ENCODE results near the gene RASGRF2.
"Not testable (repeated sequence)": the region's sequence is repeated elsewhere in the genome, so short reads cannot be mapped to it uniquely, and the experiment has no call there.

RASGRF2 gene

DNA sequence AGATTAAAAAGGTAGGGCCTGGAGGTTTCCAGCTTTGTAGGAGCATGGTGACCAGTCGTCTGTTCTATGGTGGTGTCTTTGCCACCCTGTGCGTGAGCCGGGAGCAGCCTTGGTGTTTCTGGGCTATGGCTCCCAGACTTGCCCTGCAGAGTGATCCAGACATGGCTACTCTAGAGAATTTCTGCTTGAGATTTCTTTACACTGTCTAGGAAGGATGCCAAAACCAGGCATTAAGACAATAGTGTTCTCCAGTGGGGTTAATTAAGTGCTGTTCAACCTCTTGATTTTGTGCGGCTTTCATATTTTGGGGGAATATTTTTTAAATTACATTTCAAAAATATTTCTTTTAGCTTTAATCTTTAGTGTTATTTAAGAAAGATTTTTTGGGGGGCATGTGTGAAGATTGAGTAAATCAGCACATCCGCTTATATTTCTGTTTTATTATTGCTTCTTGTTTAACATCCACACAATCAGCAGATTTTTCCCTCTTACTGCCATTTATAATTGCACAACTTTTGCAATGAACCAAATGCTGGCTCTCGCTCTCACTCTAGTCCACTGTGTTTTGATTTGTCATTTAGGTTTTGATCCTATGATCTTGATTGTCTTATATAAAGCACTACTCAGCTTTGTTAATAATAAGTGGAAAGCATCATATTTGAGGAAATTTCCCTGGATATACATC lies 110.5 kb downstream of the RASGRF2 start:
- no peak for DNase-seq

DNA sequence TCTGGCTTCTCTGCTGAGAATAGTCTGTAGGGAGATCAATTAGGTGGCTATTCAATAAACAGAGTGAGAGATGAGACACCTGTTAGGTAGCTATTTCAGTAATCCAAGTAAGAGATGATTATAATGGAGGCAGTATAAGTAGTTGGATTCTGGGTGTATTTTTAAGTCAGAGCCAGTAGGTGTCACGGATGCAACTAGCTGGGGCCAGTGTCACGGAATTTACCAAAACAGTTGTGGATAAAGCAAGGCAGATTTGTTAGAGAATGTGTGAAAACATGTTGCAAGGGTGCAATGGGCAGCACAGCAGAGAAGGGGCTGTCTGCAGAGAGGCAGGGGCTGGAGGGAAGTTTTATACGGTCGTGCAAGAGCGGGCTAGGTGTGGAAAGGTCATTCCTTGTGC lies 114.9 kb downstream of the RASGRF2 start:
- DNase-seq: no peak

DNA sequence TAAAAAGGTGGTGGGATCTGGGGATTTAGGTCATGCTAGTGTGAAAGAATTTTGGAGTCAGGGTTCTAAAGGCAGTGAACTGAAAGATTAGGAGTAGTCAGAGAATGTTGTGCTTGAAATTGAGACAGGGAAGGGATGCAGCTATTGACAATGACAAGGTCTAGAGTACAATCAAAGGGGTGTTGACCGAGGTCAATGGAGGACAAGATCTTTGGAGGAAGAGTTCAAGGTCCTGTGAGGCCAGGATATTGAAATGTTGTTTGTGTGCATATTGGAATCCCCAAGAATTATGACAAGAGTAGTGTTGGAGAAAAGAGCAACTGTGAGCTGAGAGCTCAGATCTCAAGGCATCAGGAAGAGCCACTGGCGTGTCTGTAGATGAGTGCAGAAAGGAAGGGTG lies 116.9 kb downstream of the RASGRF2 start:
- no peak for DNase-seq

DNA sequence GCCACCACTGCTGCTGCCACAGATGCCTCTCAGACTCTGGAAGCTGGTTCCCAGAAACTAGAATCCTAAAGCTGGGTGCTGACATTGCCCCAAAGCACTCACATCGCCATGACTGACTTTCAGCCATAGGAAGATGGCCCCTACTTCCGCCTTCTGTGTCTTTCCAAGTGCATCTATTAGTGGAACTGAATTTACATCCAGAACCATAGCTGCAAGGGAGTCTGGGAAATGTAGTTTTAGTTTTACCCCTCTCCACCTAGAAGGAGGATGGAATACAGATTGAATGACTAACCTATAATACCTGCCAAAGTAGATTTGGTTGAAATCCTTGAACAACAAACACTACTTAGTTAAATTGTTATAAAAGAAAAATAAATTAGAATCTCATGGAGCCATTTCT lies 118.8 kb downstream of the RASGRF2 start:
- DNase-seq: no peak

DNA sequence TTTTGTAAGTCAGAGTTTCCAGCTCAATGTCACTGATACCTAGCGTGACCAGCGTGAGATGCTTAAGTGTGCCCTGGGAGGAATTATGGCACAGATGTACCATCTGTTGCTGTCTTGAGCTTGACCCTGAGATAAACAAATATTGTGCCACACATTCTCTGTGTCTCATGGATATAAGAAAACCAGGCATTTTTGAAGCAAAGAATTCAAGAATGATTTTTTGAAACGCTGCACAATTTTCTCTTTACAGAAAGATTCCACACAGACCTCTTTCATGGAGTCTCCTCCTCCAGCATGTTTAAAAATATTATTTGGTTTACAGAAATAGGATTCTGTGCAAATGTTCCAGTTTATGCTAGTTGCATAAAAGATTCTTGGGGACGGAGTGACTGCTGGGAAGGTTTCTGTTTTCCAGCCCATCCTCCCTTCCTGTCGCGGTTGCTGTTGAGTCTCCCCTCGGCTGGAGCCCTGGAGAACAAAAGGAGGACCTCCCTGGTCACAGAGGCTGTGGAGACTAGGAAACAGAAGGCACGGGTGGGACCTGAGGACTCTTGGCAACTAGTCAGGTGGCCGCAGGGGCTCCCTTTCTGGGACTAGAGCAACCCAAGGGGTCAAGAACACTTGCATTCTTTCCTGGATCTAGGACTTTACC lies 120.8 kb downstream of the RASGRF2 start:
- peak in 25 of 58 donors; percentile 6 to 67 (median 31) for DNase-seq

DNA sequence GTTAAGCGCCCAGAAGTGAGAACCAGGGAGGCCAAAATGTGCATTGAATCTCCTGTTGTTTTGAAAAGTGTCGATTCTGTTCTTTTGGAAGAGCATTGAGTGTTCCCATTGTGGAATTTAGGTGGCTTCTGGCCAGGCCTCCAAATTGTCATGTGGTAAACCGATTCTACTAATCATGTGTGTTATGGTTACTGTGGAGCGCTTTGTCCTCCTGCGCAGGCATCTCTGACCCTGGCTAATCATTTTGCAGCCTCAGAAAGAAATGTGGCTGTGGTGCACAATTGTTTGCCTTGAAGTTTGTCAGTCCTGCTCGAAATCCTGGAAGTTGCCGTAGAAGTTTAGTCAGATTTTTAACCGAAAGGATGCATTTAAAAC lies 121.3 kb downstream of the RASGRF2 start:
- DNase-seq: peak in 28 of 58 donors; percentile 3 to 77 (median 40)

DNA sequence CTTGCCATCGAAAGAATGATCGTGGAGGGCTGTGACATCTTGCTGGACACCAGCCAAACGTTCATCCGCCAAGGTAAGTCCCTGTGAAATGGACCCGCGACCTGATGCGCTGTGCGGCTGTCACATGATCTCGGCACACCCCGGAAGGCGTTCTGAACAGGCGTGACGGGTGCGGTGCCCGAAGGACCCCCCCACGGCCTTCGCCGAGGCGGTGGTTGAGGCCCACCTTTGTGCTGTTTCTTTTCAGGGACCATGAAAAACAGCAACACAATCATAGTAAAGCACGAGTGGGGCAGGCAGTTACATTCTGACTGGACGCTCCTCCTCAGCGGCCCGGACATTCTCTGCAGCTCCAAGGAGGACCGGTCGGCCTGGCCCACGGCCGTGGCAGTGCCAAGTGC lies 126.7 kb downstream of the RASGRF2 start:
- no peak for DNase-seq

DNA sequence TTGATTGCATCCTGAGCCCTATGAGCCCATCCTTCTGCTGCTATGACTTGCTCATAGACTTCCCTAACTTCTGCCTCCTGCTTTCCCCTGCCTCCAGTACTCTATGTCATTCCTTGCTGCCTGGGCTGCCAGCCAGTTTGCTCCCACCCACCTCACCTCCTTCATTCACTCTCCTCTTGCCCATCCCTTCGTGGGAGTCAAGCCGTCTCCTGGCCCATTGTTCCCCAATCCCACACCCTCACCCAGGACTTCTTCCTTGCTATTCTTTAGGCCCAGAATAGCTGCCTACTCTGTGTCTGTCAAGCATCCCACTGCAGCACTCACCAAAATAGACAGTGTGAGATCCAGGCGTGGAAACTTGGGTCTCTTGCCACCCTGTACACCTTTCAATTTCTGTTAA lies 131.0 kb downstream of the RASGRF2 start:
- peak in 1 of 58 donors; percentile 12 for DNase-seq

DNA sequence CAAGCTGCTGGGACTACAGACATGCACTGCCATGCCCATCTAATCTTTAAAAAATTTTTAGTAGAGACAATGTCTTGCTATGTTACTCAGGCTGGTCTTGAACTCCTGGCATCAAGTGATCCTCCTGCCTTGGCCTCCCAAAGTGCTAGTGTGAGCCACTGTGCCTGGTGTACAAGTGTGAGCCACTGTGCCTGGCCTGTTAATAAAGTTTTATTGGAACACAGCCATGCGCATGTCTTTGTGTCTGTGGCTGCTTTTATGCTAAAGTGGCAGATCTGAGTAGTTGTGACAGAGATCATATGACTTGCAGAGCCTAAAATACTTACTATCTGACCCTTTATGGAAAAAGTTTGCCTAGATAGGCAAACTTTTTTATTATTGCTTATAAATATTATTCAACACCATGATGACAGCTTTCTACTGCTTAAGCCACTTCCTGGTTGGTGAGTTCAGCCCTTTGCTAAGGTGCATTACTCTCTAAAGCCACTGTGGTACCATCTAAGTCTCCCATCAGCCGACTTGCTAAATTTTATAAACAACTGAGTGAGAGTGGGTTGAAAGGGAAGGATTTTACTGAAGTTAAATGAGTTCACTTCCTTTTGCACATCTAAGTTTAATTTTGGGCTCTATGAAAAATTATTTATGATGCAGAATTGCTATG lies 133.5 kb downstream of the RASGRF2 start:
- no peak for DNase-seq

DNA sequence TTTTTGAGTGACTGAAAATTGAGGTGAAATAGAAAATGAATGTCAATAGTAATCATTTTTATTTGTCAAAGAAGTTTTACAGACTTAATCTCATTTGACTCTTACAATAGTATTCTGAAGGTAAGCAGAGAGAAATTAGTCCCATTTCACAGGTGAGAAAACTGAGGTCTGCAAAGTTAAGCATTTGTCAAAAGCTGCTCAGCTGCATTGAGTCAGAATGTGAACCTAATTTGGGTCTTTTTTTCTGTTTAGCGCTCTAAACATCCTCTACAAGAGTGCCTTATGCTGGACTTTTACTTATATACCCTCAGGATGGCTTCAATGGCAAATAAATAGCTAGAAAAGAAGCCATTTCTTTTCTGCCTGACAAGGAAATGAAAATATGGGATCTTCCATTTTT lies 135.7 kb downstream of the RASGRF2 start:
- DNase-seq: no peak

DNA sequence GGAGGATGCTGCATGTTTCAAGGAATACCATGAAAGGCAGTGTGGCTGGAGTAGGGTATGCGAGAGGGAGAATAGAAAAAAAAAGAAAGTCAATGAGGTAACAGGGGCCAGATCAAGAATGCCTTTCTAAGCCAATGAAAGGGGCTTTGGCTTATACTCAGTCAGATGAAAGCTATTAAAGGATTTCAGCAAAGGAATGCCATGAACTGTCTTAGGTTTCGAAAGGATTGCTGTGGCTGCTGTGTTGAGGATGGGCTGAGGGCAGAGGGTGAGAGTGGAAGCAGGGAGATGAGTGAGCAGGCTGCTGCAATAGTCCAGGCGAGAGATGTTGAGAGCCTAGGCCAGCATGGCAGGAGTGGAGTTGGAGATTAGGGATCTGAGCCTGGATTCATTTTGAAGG lies 137.6 kb downstream of the RASGRF2 start:
- DNase-seq: no peak

DNA sequence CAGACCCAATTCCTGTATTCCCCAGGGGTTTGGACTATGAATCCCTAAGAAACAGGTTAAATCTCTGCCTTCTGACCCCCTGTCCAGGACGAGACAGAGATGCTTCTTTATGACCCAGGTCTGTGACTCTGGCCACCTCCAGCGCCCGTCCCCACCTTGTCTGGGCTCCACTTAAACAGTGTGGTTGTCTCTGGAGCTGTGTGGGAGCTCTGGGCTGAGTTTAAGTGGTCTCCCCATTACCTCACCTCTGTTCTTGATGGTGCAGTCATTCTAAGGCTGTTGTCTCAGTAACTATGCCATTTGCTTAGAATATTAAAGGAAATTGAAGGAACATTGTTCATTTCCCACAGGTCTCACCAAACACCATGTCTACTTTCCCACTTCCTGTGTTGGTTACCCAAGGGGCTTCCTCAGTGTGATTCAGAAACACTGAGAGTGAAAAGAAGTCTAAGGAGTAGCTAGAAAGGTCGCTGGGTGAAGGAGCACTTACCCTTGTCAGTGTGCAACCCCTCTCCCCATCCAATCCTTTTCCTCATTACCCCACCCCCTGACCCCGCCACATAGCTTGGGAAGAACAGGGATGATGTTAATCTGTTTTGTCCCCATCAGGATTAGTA lies 145.2 kb downstream of the RASGRF2 start:
- no peak for DNase-seq

DNA sequence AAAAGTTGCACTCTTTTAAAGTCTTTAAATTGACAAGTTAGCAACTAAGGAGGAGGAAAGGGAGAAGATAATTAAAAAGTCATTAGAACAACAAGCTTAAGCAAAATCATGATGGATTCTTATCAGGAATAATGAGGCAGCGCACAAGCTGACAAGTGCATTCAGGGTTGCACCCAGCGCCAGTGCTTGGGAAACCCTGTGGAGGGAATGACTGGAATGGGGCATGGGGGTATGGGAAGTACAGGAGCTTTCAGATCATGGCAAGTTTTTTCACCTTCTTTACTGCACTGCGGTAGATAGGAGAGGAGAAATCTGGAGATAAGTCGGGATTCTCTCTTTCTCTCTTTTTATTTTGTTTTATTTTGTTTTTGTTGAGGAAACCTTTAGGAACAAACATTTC lies 155.1 kb downstream of the RASGRF2 start:
- no peak for DNase-seq

DNA sequence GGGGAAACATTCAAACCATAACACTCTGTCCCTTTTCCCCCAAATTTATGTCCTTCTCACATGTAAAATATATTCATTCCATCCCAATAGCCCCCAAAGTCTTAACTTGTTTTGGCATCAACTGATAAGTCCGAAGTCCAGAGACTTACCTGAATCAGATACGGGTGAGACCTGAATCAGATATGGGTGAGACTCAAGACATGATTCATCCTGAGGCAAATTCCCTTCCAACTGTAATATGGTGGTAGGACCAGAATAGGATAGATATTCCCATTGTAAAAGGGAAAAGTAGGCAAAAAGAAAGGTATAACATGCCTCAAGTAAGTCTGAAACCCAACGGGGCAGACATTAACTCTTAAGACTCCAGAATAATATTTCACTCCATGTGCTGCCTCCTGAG lies 157.4 kb downstream of the RASGRF2 start:
- no peak for DNase-seq

DNA sequence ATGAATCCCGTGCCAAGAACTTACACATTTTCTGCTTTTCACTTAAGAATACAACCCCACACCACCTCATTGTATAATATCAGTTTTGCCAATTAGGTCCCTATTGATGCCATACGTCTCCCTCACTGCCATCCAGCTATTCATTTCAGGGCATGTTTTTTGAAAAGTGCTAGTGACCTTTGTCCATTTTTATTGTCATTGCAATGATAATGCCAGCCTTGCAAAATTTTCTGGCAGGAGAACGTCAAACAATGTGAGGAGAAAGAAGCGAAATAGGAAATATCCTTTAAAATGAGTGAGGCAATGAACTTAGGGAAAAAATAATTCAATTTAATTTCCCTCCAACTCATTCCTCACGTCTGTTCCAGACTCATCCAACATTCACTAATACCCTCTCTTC lies 161.1 kb downstream of the RASGRF2 start:
- no peak for DNase-seq

DNA sequence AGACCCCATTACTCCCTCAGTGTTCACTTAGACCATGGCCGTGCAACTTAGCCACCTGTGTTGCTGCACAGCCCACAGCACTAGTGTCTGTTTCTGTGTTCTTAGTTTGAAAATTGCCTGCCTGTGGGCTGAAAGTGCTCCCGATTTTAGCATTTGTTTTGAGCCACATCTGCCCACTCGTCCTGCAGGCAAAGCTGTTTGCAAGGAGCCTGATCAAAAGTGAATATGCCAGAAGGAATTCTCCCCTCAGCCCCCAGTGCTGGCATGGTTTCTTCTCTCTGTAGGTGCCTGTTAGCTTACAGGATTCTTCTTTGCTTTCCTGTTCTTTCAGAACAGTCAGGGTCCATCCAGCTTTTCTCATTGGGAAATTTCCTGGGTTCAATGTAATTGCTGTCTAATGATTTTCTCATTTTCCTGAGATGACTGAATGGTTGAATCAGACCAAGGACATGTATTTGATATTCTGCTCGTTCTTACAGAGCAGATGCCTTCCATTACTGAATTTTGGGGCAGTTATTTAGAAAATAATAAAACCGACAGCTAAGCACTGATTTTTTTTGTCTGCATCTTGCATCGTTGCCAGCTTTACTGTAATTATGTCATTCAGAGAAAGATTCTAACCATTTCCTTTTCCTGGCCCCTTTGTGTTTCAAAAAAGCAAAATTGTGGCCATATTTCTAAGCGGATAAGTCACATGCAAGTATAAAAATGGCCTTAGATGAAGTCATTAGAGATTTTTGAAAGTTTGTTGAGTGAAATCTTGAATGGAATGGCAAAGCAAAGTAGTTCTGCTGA lies 161.9 kb downstream of the RASGRF2 start:
- DNase-seq: peak in 30 of 58 donors; percentile 6 to 68 (median 36)

DNA sequence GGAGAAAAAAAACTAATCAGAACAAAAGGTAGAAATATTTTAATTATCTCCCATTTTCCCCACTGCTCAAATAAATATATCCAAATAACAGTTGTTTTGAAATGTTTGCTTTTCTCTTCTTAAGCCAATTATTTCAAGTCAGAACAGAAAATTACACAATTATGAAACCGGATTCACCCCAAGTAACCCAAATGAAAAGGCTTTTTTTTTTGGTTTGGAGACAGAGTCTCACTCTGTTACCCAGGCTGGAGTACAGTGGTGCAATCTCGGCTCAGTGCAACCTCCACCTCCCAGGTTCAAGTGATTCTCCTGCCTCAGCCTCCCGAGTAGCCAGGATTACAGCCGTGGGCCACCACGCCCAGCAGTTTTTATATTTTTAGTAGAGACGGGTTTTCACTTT lies 164.5 kb downstream of the RASGRF2 start:
- not testable (repeated sequence) for DNase-seq

DNA sequence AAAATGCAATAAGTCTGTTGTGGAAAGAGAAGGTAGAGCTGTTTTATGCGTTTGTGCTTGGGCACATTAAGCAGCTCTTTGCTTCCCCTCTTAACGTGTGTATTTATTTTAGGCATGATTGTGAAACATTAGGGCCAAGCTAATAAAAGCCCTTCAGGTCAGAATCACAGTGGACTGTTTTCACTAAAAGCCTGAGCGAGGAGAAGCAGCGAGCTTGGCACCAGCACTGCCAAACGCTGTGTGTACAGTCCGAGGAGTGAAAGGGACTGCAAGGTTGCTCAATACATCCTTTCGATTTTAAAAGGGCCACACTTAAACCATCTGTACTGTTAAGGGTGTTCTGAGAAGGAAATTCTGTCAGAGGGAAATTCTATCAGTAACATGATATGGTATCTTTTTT lies 165.8 kb downstream of the RASGRF2 start:
- DNase-seq: no peak

DNA sequence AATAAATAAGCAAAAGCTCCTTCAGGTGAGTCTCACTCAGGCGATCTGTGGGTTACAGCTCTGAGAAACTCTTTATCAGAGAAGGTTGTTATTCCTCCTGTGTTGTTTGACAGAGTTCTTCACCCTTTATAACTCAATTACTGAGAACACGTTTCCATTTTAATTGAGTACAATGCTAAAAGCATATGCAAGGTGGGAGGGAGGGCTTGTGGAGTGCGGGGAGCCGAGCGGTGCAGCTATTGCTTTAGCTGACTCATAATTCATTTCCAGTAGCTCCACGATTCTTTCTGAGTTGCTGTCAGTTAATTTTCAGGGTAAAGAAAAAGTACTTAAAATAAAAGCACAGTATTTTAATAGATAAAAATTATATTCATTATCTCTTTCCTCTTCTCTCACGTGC lies 168.3 kb downstream of the RASGRF2 start:
- DNase-seq: peak in 2 of 58 donors; percentile 7 to 29

DNA sequence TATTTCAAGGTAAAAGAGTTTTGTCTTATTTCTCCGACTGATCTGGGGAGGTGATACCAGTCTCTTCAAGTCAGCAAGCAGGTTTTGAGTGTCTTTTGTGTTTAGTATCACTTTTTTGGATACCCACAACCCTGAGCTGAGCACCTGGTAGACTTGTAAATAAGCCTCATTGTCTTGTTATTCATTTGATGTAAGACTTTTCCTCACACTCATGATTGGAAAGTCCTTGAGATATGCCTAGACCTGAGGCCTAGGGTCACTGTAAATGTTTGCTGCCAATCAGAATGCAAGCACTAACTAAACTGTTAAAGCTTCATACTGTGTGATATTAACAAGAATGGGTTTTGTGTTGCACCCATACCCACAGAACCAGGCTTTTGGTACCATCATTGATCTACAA lies 172.2 kb downstream of the RASGRF2 start:
- no peak for DNase-seq

DNA sequence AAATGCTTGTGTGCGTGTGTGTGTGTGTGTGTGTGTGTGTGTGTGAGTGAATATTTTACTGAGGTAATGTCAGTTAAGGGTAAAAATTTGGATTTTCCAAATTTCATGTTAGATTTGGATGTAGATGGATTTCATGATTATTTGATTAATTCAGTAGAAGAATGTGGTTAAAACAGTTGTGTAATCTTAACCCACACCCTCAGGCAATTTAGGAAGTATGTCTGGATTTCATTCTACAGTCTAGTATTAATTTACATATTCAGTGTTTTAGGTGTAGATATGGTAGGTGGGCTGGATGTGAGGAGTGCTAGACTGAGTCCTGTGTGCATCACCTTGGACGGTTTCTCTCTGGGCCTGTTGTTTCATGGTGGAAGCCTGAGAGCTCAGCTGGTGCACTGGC lies 173.9 kb downstream of the RASGRF2 start:
- DNase-seq: no peak

DNA sequence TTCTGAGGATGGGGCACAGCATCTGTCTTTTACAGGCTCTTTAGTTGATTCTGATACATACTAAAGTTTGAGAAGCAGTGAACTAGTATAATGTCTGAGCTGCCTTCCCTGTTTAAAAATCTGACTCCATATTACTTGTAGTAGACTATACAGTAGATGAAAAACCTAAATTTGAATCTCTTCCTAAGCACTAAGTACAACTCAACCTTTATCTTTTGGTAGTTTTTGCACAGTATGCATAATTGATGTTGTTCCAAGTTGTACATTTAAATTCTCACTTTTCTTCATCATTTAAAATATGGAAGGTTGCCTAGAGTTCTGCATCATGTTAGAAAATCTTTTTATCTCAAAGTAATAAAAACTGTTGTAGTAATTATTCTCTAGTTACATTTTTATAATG lies 174.4 kb downstream of the RASGRF2 start:
- DNase-seq: no peak
